ENCODE data around the gene CNN1. TPM values are rescaled to one million over a fixed set of nuclear protein-coding genes. Genes with fewer than 3 reads are reported as not detected.
A peak's percentile ranks its signal among the peaks of the same experiment; 100 is the strongest.

Gene CNN1
- total and polyA plus RNA-seq, 2 of the 8 experiments (the other 6 are each of a cell fraction or from before 2014, with no cell fraction given) = 29.8 to 50.8 TPM

DNA sequence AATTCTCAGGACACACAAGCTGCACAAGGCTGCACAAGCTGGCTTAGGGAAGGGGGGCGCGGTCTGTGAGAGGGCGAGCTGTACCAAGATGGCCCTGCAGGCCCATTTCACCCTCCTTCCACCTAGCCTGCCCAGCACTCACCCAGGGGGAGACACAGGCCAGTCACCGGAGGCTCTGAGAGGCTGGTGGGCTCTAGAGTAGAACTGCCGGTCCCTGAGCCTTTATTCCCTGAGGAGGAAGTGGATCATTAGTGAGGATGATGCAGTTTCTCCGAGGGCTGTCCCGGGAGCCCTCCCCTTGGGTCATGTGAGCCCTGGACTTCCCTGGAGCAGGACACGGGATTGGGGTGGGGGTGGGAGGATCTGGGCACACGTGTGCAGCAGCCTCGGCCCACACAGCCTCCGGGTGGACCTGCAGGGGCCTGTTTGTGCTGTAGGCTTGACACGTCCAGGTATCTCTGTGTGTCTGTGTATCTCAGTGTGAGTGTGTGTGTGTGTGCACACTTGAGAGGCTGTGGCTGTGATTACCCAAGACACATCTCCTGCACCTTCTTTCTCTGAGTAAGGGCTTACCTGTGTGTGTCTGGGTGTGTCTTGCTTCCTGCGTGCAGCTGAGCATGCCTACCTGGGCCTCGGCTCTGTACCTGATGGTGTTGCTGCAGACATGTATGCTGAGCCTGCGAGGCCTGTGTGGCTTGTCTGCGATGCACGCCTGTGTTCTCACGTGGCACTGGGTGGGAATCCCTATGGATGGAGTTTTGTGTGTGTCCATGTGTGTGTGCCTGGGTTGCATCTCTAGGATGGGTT lies 39.0 kb downstream of the CNN1 start, which contains the start of gene ACP5:
TSS of gene ACP5 (minus strand) at position 195 of the 807 bp plus-strand sequence. CDS start 328 bp downstream, outside the sequence.
- Histone ChIP-seq H4K5ac (ENCODE audit: insufficient read length, low read depth, low read length) (no peak within 1 kb of the TSS), H2AK5ac (ENCODE audit: low read depth, low read length) (no peak within 1 kb of the TSS), H3K4me1 (replicated peaks in 1 of 4; ENCODE audit: control insufficient read depth in 3 of 4, insufficient read depth in 4 of 4, low read length in 3 of 4) (peaks cover 0 to 10% (median 6%) of the 10 kb centered on the region in 4 experiments; a peak in 4 of 7 replicates), H3K14ac (ENCODE audit: insufficient read length) (no peak within 1 kb of the TSS), H3K27me3 (replicated peaks in 1 of 4; ENCODE audit: control insufficient read depth in 3 of 4, extremely low read depth in 1 of 4, insufficient read depth in 3 of 4, low read length in 3 of 4) (peaks cover 0 to 10% (median 6%) of the 10 kb centered on the region in 4 experiments; a peak in 5 of 7 replicates), H2BK120ac (replicated peaks; ENCODE audit: low read depth, low read length) (no peak within 1 kb of the TSS), H2BK20ac (ENCODE audit: low read length) (0 out of 2 replicates have a peak within 1 kb of the TSS, but pooled peaks have one; percentile 15), H3K56ac (replicated peaks; ENCODE audit: insufficient read length, low read depth, low read length) (no peak within 1 kb of the TSS), H2BK15ac (ENCODE audit: low read length) (no peak within 1 kb of the TSS; the same call in 1 of the 2 replicates), H3K23me2 (ENCODE audit: low read depth, low read length) (peaks cover 6% of the 10 kb centered on the region; the same call in 1 of the 2 replicates), H2AFZ (ENCODE audit: low read length) (peak within 1 kb of the TSS; percentile 54; the same call in 1 of the 2 replicates), H3K4me3 (ENCODE audit: extremely low read depth in 1 of 4, insufficient read depth in 2 of 4, low read depth in 3 of 4, low read length in 4 of 4) (peak within 1 kb of the TSS; percentile 30 to 66 (median 64)), H3K79me2 (ENCODE audit: control insufficient read depth in 1 of 2, insufficient read depth in 2 of 2, low read length in 2 of 2) (no peaks in the 10 kb centered on the region), H3K23ac (ENCODE audit: insufficient read length) (no peak within 1 kb of the TSS), H4K8ac (ENCODE audit: extremely low read depth, insufficient read depth, low read length) (peak within 1 kb of the TSS; percentile 80), H3K9me3 (ENCODE audit: insufficient read depth in 2 of 2, low read depth in 1 of 2, low read length in 1 of 2) (no peaks in the 10 kb centered on the region), H3K79me1 (ENCODE audit: low read depth, low read length) (no peaks in the 10 kb centered on the region), H2BK12ac (ENCODE audit: low read depth, low read length) (peak within 1 kb of the TSS; percentile 77; the same call in 1 of the 2 replicates), H2BK5ac (ENCODE audit: low read depth, low read length) (peak within 1 kb of the TSS; percentile 47; the same call in 1 of the 2 replicates), H3K18ac (ENCODE audit: extremely low read depth, low read length) (peak within 1 kb of the TSS; percentile 83), H3K36me3 (ENCODE audit: control insufficient read depth in 2 of 4, insufficient read depth in 4 of 4, low read length in 3 of 4) (no peaks in the 10 kb centered on the region), H3K4ac (replicated peaks; ENCODE audit: insufficient read length, low read depth, low read length) (no peak within 1 kb of the TSS), H4K91ac (replicated peaks; ENCODE audit: insufficient read length, low read length) (peak within 1 kb of the TSS; percentile 69), H3K4me2 (ENCODE audit: insufficient read depth in 1 of 2, low read depth in 2 of 2, low read length in 2 of 2) (peak within 1 kb of the TSS; percentile 71 to 94), H3K9ac (replicated peaks in 1 of 4; ENCODE audit: extremely low read depth in 1 of 4, low read depth in 3 of 4, low read length in 3 of 4) (no peak within 1 kb of the TSS; a peak in 2 of 7 replicates), H3K27ac (ENCODE audit: low read depth, low read length) (no peak within 1 kb of the TSS), H4K20me1 (replicated peaks in 1 of 2; ENCODE audit: control insufficient read depth in 1 of 2, insufficient read depth in 2 of 2, low read length in 2 of 2) (peaks cover 0 to 2% of the 10 kb centered on the region in 2 experiments)
- FAIRE-seq (no peak), DNase-seq (ENCODE audit: low read depth in 1 of 2, low spot score in 2 of 2) (peak in 1 of 2 experiments; percentile 47)
- 87% methylated on average over 18 of the region's 18 CpGs; no CpG with 5 or more reads in 1 of the 2 experiments for WGBS, 2 experiments (ENCODE audit: extremely low coverage in 1 of 2, insufficient coverage in 1 of 2, insufficient read length in 1 of 2, insufficient replicate concordance in 2 of 2, low coverage in 1 of 2, low lambda C conversion rate in 2 of 2, missing lambda C conversion rate in 1 of 2)
- ChIA-PET POLR2A (ENCODE audit: partially characterized antibody) (interaction anchor here (0.6 to 2.2 kb wide), 4 partner anchors 16 to 23 kb away, joined by 3 to 16 read pairs (median 6); partner anchors contain the start of genes ELOF1 and ZNF627), CTCF (ENCODE audit: partially characterized antibody) (interaction anchor here (0.7 to 1.5 kb wide), 4 partner anchors 11 to 35 kb away, joined by 3 to 4 read pairs (median 4); no protein-coding TSS in a partner anchor)
- TF ChIP-seq SP4 (IDR thresholded peaks at IDR 0.05; ENCODE audit: low read length) = no peak
- TF ChIP-seq JUND (IDR thresholded peaks at IDR 0.05; ENCODE audit: low read length) = no peak
- TF ChIP-seq SIX5 (IDR thresholded peaks at IDR 0.05; ENCODE audit: low read depth, low read length) = no peak
- no peak for TF ChIP-seq ZNF274 (IDR thresholded peaks at IDR 0.05; ENCODE audit: borderline replicate concordance, extremely low read depth, low read length)
- TF ChIP-seq JUN (IDR thresholded peaks at IDR 0.05; ENCODE audit: low read depth, low read length) = no peak
- TF ChIP-seq POLR2A (IDR thresholded peaks at IDR 0.05; ENCODE audit: control extremely low read depth in 1 of 2, low read depth in 2 of 2, low read length in 2 of 2) = no peak
- TF ChIP-seq TCF12 (IDR thresholded peaks at IDR 0.05; ENCODE audit: low read depth, low read length) = no peak
- TF ChIP-seq RAD21 (IDR thresholded peaks at IDR 0.05 in 1 of 2, conservative IDR thresholded peaks at IDR 0.05 in 1 of 2; ENCODE audit: low read depth in 2 of 2, low read length in 2 of 2) = no peak
- TF ChIP-seq HDAC2 (IDR thresholded peaks at IDR 0.05; ENCODE audit: borderline replicate concordance in 1 of 2, low read depth in 2 of 2, low read length in 2 of 2) = no peak
